ENCODE data around the gene DNAH6.
"Not testable (repeated sequence)": the region's sequence is repeated elsewhere in the genome, so short reads cannot be mapped to it uniquely, and the experiment has no call there.

Gene DNAH6

DNA sequence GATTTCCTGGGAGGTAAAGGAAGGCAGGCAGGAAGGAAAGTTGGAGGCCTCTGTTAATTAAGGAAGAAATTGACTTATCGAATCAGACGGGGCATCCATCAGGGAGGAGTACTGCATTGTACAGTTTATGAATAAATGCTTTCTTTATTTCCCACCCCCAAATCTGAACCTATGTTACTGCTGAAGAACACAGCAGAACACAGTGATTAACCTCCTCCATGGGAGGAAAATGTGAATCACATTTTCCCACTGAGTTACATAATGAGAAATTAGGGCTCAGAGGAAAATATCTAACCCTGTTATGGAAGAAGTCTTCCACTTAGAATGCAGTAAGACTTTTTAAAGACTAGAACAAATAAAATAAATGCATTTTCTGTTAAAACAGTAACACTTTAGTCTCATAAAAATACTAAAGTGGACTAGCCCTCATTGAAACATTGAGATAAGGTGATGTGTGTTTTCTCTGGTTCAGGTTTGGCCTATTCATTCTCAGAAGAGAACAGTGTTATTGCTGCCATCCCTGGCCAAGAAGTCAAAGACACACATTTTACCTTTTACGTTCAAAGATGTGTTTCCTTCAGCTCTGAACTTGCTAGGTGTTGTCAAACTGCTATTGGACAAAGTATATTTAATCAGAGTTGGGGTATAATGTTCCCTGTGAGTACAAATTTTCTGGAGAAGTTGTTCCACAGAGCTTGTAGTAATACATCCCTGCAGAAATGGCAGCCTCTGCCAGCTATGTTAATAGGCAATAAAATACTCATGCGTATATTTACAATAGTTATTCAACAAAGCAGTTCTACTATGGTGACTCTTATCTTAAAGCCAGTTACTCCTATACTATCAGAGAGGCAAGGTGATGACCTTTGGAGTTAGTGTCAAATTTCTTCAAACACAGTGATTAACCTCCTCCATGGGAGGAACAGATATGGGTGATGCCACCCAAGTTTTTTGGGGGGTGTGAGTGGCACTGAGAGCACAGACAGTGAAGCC lies 11.1 kb downstream of the DNAH6 start:
- DNase-seq (ENCODE audit: insufficient read length, low spot score) (no peak), FAIRE-seq (no peak)
- TF ChIP-seq POLR2A (IDR thresholded peaks at IDR 0.05; ENCODE audit: low read depth, low read length) = no peak

DNA sequence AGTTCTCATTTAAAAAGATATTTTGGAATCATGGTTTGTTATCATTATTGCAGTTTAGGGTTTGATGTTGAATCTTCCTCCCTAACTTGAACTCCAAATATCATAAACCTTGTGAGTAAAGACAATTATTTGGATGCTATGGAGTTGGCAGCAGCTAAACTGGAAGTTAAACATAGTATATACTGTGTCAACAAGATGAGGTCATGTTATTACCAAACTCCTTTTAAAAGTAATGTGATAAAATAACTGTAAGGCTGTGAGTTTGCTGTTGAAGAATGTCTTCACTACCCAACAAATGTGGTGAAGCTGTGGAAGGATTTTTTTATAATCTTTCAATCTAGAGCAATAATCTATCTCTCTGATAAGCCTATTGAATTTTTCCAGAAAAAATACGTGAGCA lies 16.0 kb downstream of the DNAH6 start:
- FAIRE-seq (no peak), DNase-seq (ENCODE audit: insufficient read length, low spot score) (no peak)
- no peak for TF ChIP-seq POLR2A (IDR thresholded peaks at IDR 0.05; ENCODE audit: low read depth, low read length)

DNA sequence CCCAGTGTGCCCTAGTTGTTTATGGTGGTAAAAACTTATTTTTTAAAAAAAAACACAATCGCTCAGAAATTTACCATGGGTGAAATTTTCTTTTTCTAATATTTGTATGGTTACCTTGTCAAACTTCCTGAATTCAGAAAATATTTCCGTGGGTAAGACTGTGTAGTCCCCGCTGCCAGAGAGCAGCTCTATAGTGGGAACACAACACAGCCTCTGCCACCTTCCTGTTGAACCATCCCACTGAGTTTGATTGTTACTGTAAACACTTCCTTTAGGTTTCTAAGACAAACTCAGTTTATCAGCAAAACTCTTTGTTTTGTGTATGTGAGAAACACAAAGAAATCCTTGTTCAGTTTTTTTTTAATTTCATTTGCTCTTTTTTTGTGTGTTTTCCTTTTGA lies 17.9 kb downstream of the DNAH6 start:
- DNase-seq (ENCODE audit: insufficient read length, low spot score) = no peak
- no peak for TF ChIP-seq POLR2A (IDR thresholded peaks at IDR 0.05; ENCODE audit: low read depth, low read length)
- FAIRE-seq = no peak

DNA sequence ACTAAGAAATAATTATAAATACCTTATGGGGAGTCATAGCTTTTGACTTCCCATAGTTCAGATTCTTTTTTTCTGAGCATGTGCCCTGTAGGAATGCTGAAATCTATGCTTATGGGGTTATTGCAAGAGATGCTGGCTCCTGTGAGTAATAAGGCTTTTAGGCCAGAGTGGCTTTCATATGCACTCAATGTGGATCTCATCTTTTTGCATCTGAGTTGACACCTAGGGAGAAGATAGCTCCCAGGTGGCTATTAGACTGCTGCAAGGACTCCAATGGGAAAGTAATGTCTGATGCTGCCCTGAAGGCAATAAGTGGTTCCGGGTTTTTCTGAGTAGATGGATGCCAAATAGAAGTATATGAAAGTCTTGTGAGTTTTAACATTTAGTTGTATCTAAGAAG lies 21.0 kb downstream of the DNAH6 start:
- no peak for DNase-seq (ENCODE audit: insufficient read length, low spot score)

DNA sequence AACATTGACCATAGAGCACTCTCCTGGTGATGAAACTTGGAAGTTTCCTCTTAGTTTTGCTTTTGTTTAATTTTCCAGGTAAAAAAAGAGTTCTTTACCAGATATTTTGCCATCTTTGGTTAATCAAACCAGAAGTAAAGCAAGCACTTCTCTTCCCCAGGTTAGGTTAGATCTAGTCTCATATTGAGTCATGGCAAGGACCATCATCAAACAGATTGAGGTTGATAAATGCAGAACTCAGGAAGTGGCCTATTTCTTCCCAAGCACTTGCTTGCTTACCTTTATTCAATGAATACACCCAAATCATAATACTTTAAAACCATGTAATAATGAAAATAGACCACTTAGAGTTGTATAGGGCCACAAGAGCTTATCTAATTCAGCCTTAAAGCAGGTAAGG lies 23.4 kb downstream of the DNAH6 start:
- no peak for TF ChIP-seq POLR2A (IDR thresholded peaks at IDR 0.05; ENCODE audit: low read depth, low read length)
- FAIRE-seq = no peak
- no peak for DNase-seq (ENCODE audit: insufficient read length, low spot score)

More for the DNA sequence above, 21.0 kb downstream of the DNAH6 start:
- no peak for TF ChIP-seq POLR2A (IDR thresholded peaks at IDR 0.05; ENCODE audit: low read depth, low read length)
- no peak for FAIRE-seq

DNA sequence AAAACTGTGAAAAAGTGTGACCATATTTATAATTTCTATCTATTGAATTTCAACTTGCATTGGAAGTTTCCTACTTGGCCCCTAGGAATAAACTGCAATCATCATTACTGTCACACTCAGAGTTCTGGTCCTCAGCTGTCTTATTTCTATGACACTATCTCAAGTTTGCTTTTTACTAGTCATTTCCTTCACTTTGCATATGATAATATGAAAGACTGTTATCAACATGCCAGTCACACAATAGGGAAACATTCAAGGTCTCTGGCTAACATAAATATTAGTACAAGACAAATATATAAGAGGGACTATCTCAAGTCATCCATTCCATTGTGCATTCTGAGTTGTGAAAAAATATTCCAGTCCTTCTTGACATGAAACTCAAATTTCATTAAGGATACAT lies 28.7 kb downstream of the DNAH6 start:
- FAIRE-seq (no peak), DNase-seq (ENCODE audit: insufficient read length, low spot score) (no peak)
- no peak for TF ChIP-seq POLR2A (IDR thresholded peaks at IDR 0.05; ENCODE audit: low read depth, low read length)

DNA sequence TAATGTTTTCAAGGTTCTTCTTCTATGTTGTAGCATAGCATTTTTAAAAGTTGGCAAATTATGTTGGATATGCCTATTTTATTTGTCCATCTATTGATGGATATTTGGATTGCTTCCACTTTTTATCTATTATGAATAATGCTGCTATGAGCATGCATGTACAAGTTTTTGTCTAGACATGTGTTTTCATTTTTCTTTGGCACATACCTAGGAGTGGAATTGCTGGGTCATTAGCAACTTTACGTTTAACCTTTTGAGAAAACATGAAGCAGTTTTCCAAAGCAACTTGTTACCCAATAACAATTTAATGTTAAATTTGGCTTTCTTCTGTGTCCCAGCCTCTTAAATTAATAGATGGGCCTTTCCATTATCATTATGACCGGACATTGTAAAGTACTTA lies 30.3 kb downstream of the DNAH6 start:
- no peak for DNase-seq (ENCODE audit: insufficient read length, low spot score)
- no peak for FAIRE-seq
- TF ChIP-seq POLR2A (IDR thresholded peaks at IDR 0.05; ENCODE audit: low read depth, low read length) = no peak

DNA sequence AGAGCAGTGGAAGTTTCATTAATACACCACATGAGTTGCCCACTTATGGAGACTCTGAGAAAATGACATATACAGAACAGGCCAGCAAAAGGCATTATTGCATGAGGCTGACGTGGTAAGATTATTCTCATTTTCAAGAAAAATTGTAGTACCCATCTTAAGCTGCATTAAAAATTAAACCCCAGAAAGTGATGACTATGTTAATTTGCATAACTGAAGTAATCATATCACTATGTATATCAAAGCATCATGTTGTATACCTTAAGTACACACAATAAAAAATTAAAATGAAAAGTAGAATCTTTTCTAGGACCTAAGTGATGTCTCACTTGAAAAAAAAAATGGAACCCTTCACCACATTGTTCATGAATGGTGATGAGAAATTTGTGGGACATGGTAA lies 32.0 kb downstream of the DNAH6 start:
- DNase-seq (ENCODE audit: insufficient read length, low spot score) (no peak), FAIRE-seq (no peak)
- no peak for TF ChIP-seq POLR2A (IDR thresholded peaks at IDR 0.05; ENCODE audit: low read depth, low read length)

DNA sequence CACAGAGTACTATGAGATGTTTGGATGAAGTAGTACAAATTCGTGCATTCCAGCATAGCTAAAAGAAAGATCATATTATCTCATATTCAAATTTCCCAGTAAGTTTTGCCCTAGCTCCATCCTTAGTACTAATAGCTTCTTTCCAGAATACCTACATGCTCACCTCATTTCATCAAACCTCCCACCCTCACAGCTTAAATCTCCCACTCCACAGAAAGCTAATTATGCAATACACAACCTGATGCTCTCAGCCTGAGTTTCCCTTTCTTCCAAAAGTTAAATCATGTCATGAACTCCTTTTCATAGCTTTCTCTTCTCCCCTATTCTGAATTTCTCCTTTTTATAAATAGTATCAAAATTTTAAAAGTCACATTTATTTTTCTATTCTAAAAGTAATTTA lies 34.6 kb downstream of the DNAH6 start:
- no peak for TF ChIP-seq POLR2A (IDR thresholded peaks at IDR 0.05; ENCODE audit: low read depth, low read length)
- no peak for DNase-seq (ENCODE audit: insufficient read length, low spot score)
- FAIRE-seq = no peak

DNA sequence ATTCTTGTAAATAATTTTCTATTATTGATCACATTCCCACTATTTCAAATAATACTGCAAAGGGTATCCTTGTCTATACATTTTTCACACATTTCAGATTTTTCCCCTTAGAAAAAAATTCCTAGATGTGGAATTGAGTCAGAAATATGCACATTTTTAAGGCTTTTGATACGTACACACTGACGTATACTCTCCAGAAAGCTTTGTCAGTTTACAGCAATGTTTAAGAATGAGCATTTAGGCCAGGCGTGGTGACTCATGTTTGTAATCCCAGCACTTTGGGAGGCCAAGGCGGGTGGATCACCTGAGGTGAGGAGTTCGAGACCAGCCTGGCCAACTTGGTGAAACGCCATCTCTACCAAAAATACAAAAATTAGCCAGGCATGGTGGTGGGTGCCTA lies 35.2 kb downstream of the DNAH6 start:
- not testable (repeated sequence) for DNase-seq (ENCODE audit: insufficient read length, low spot score); FAIRE-seq

DNA sequence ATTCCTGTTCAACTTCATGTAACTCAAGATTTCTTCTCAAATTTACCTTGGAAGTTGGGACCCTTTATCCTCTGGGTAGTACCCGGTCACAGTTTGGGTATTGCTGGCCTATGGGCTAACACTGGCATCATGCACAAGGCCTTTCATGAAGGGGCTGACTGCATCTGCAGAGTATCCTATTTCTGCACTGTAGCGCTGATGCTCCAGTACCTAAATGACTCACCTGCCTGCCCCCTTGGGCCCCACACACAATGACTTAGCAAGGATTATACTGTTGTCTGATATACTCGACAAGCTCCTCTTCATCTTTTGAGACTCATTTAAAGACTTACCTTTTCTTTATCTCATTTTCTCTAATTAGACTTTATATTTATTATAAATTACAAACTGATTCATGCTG lies 39.9 kb downstream of the DNAH6 start:
- FAIRE-seq (no peak), DNase-seq (ENCODE audit: insufficient read length, low spot score) (no peak)
- TF ChIP-seq POLR2A (IDR thresholded peaks at IDR 0.05; ENCODE audit: low read depth, low read length) = no peak

DNA sequence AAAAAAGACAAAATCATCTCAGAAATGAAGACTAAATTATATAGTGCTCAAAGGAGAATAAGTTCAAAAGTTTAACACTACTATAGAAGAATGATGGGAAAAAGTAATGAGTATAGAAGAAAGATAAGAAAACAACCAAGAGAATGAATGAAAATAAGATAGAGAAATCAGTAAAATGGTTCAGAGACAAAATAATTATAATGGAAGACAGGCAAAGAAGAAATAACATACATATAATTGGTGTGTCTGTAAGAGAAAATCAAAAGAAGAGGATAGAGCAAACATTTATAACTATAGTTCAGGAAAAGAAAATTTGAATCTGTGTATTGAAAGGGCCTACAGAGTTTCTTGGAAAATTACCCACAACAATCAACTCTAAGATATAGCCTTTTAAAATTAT lies 43.5 kb downstream of the DNAH6 start:
- FAIRE-seq (no peak), DNase-seq (ENCODE audit: insufficient read length, low spot score) (no peak)
- TF ChIP-seq POLR2A (IDR thresholded peaks at IDR 0.05; ENCODE audit: low read depth, low read length) = no peak

DNA sequence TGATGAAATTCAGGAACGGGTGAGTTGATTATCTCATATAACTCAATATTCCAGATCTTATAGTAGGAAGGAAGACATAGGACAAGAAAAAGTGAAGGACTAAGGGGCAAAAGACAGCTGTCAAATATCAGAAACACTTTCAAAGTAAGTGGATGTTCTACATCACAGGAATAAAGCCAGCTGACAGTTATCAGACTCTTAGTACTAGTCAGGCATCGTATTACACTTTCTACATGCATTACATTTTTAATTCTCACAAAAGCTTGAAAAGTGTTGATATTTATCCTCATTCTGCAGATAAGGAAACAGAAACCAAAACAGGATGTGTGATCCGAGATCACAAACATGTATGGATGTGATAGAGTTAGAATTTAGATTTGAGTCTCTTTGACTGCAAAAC lies 63.4 kb downstream of the DNAH6 start:
- TF ChIP-seq POLR2A (IDR thresholded peaks at IDR 0.05; ENCODE audit: low read depth, low read length) = no peak
- no peak for FAIRE-seq
- no peak for DNase-seq (ENCODE audit: insufficient read length, low spot score)

DNA sequence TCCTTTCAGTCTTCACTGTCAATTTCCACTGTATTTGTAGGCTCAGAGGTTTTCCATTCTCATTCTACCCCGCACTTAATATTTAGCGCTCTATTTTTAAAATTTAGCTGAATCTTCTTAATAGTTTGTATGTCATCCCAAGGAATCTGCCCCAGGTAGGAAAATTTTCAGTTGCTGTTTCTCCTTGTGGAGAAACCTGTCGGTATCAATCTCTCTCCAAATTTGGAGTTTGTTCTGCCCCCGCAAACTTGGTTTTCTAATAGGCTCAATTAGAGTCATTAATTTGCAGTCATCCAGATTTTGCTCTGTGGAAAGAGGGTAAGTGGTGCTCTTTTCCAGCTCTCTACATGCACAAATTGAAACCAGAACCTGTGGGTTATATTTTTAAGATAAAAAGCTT lies 87.6 kb downstream of the DNAH6 start:
- DNase-seq (ENCODE audit: insufficient read length, low spot score) (no peak), FAIRE-seq (no peak)
- TF ChIP-seq POLR2A (IDR thresholded peaks at IDR 0.05; ENCODE audit: low read depth, low read length) = no peak

DNA sequence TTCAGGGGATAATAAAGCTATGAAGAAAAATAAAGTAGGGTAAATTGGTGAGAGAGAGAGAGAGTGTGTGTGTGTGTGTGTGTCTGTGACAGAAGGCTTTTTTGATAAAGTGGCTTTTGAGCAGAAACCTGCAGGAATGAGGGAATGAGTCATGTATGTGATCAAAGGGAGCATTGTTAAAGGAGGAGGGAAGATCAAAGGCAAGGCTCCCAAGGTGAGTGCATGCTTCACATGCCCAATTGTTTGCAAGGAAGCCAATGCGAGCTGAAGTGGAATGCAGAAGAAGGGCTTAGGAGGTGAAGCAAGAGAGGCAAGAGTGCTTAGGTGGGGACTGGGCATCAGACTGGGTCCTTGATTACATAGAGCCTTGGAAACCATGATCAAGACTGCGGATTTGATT lies 96.8 kb downstream of the DNAH6 start:
- FAIRE-seq = no peak
- no peak for TF ChIP-seq POLR2A (IDR thresholded peaks at IDR 0.05; ENCODE audit: low read depth, low read length)
- no peak for DNase-seq (ENCODE audit: insufficient read length, low spot score)
